HG03342 (cell line): Measurements from ENCODE around the gene COL5A1.
"Not testable (repeated sequence)": the region's sequence is repeated elsewhere in the genome, so short reads cannot be mapped to it uniquely, and the experiment has no call there.

ENCODE experiments used
- ATAC-seq: cut with Tn5 transposase; IDR thresholded peaks from one replicate; pipeline ENCODE4 v1.9.1; 2021; ENCODE audit warnings: mild to moderate bottlenecking, moderate library complexity; ENCODE audit not compliant: unreplicated experiment

The COL5A1 gene

DNA sequence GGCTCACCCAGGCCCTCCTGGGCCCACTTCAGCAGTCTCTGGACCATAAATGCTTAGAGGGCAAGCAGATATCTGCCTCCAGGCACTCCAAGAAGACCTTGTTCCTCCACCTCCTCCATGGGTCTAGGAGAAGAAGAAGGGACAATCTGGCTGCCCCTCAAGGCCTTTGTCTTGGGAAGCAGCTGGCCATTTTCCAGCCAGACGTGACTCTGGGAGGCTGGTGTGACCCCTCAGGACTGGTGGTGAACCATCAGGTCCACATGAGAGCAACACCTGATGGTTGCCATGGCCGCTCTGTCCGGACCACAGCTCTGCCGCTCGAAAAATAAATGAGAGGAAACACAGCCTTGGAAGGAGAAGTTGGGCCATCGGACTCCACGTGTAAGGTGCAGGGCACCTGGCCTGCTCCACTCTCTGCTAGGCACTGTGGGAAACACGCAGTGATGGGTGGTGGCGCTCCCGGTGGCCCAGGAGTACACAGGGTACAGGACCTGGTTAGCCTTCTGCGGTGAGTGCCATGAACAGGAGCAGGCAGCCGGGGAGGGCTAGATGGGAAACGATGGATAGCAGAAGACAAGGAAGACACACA is 3.0 kb upstream of the COL5A1 start:
- no peak for ATAC-seq

DNA sequence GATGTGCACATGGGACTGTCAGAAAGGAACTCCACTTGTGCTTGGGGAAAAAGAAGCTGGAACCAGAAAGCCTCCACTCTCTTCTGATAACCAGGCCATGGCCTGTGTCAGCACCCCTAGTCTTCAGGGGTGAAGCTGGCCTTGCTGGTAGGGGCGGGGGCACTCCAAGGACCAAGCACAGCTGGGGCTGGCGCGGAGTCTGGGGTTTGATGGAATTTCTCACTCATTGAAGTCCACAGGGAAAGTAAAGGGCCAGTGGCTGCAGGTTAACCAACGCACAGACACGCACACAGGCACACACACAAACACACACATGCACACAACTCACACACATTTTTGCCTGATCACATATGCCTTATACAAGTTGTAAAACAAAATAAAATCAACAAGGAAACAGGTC is 1.6 kb upstream of the COL5A1 start:
- ATAC-seq, result no peak

GRCh38 chr9:134640506-134641172 is 964 bp upstream of the COL5A1 start:
- no peak for ATAC-seq

- no peak for ATAC-seq
These were observed 384 bp downstream of the COL5A1 start for GRCh38 chr9:134641990-134642384.

- no peak for ATAC-seq
These were observed 980 bp downstream of the COL5A1 start for GRCh38 chr9:134642385-134643181.

GRCh38 chr9:134643222-134643671 is 1.6 kb downstream of the COL5A1 start:
- no peak for ATAC-seq

DNA sequence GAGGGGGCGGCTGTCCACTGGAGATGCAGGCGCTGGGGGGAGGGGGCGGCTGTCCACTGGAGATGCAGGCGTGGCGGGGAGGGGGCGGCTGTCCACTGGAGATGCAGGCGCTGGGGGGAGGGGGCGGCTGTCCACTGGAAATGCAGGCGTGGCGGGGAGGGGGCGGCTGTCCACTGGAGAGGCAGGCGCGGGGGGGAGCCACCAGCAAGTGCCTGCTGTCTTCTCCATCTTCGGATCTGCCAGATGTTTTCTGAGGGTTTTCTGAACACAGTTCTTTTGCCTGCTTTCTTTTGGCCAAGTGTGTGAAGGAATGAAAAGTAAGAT is 2.8 kb downstream of the COL5A1 start:
- ATAC-seq, result not testable (repeated sequence)

- no peak for ATAC-seq
These were observed 3.4 kb downstream of the COL5A1 start for GRCh38 chr9:134644725-134645606.

DNA sequence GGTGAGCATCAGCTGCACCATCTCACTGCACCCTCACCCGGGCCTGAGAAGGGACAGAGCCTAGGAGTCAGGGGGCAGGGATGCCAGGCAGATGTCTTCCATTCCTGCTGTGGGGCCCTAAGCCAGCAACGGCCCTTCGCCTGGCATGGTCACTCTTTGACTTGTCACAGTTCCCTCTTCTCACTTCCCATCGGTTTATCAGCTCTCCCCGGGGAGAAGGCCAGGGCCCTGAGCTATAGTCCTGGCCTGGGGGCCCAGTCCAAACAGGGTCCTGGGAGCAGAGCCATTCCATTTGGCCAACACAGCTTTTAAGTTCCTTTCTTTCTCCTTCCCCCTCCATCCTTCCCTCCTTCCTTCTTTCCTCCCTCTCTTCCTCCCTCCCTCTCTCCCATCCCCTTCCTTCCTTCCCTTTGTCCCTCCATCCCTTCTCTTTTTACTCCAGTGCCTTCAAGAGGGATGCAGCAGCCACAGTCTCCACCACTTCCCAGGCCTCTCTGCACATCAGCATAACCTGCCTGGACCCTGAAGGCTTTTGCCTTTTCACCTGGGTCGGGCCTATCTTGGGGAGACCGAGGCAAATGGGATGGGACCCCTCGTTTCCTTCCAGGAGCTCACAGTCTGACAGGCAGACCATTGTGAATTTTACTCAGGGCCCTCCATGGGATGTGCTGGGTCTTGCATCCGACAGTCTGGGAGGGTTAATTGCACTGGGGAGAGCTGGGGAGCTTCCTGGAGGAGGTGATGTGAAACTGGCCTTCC is 4.2 kb downstream of the COL5A1 start:
- ATAC-seq, result no peak

DNA sequence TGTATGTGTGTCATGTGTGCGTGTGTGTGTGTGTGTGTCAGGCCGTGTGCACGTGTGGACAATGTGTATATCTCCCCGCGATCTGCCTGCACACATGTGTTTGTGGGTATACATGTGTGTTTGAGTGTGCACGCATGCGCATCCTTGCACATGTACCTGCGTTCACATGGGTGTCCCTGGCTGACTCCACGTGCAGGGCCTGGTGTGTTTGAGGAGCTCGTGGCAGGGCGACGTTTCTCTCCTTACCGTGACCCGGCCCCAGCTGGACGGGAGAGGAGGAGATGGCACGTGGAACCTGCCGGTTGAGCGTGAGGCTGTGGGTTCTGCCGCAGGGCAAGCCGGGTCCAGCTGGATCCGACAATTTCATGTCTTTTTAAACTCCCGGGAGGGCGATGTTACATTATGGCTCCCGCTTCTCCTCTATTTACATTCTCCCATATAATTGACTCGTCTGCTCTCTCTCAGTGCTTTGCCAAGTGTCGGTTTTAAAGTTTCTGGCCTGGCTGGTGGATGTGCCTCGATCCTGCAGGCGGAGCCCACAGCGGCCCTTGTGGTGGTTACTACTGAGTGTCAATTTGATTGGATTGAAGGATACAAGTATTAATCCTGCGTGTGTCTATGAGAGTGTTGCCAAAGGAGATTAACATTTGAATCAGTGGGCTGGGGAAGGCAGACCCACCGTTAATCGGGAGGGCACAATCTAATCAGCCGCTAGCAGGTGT is 5.9 kb downstream of the COL5A1 start:
- ATAC-seq, result no peak

DNA sequence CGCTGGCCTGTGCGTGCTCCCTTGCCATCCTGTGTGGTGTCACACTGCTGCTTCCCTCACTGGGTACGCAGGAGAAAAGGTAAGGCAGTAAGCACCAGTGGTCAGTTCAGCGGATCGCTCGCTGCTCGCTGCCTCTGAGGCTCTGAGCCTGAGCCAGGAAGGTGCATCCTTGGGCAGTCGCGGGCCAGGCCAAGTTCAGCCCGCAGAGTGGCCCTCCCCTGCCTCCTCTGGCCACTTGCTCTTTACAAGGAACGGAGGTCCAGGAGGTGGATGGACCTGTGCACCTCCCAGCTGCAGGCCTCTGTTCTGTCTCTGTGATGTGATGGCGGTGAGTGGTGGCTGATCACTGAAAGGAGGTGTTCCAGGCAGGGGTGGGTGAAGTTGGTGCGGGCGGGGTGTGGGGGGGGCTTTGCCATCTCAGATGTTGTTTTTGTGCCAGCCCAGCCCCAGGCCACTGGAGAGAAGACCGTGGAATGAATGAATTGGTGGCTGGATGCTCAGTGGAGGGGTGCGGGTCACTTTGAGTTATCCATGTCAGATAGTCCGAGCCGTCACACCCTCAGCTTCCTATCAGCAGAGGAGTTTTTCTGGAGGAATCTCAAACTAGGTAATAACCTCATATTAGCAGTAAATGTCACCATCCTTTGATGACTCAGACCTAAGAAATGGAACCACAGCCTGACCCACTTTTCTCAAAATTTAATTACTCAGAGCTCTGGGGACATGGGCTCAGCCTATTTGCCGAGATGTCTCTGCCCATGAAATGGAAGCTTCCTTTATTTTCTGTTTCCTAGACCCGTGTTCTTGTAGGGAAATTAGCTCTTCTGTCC is 7.3 kb downstream of the COL5A1 start:
- no peak for ATAC-seq

DNA sequence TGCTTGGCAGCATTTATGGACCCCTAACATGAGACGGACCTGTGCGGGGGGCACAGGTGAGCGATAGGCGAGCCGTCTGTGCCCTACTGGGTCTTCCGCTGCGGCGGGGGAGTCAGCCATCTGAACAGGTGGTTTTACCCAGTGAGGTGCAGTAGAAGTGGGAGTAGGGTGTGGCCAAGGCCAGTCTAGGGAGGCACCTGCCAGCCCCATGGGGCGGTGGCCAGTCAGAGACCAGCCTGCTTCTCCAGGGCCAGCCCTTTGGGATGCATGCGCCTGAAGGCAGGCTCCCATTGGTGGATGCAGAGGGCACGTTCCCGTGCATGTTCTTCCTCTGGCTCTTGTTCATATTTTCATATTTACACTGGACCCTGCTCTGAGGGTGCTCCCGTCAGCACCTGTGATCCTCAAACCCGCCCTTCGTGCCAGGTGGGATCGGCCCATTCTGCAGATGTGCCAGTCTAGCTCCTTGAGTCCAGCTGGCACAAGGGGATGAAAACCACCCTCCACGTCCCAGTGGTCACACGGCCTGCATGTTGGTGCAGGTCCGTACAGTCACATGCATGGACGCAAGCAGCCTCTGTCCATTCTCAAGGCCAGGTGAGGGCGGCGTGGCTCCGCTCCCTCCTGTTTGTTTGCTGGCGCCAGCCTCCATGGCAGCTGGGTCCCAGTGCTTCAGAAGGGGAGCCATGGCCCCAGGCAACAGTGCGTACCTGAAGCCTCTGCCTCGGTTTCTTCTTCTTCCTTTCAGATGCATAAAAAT is 9.0 kb downstream of the COL5A1 start:
- no peak for ATAC-seq

- no peak for ATAC-seq
These were observed 9.8 kb downstream of the COL5A1 start for GRCh38 chr9:134651226-134651905.

GRCh38 chr9:134652291-134653225 is 11.0 kb downstream of the COL5A1 start:
- no peak for ATAC-seq

DNA sequence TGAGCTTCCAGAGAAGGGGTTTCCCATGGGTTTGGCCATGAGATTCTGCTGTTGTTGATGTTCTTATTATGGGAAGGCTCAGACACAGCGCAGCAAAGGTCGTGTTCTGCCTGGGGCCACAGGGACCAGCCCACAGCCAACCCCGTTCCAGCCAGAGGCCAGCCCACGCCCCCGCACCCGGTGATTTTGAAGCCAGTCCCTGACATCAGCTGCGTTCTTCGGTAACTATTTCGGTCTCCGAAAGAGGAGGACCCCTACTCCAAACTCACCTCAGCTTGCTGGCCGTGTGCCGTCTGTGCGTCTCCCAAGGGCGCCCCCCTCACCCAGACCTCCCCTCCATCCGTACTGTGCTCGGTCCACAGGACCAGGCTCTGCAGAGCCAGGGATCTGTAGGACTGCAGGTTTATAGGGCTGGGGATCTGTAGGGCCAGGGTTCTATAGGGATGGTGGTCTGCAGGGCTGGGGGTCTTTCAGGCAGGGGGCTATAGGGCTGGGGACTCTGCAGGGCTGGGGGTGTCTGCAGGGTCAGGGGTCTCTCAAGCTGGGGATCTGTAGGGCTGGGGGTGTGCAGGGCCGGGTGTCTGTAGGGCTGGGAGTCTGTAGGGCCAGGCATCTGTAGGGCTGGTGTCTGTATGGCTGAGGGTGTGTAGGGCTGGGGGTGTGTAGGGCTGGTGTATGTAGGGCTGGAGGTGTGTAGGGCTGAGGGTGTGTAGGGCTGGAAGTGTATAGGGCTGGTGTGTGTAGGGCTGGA is 11.8 kb downstream of the COL5A1 start:
- no peak for ATAC-seq

- ATAC-seq, result no peak
These were observed 13.5 kb downstream of the COL5A1 start for GRCh38 chr9:134655101-134655500.
